SW 1271 (cell line): Measurements from ENCODE around the gene TESK2.
"Not testable (repeated sequence)": the region's sequence is repeated elsewhere in the genome, so short reads cannot be mapped to it uniquely, and the experiment has no call there.

Experiments
- DNase-seq, 2 experiments: peaks; one replicate each; lab custom pipeline; 2025; lab: John Stamatoyannopoulos, UW

The TESK2 gene

DNA sequence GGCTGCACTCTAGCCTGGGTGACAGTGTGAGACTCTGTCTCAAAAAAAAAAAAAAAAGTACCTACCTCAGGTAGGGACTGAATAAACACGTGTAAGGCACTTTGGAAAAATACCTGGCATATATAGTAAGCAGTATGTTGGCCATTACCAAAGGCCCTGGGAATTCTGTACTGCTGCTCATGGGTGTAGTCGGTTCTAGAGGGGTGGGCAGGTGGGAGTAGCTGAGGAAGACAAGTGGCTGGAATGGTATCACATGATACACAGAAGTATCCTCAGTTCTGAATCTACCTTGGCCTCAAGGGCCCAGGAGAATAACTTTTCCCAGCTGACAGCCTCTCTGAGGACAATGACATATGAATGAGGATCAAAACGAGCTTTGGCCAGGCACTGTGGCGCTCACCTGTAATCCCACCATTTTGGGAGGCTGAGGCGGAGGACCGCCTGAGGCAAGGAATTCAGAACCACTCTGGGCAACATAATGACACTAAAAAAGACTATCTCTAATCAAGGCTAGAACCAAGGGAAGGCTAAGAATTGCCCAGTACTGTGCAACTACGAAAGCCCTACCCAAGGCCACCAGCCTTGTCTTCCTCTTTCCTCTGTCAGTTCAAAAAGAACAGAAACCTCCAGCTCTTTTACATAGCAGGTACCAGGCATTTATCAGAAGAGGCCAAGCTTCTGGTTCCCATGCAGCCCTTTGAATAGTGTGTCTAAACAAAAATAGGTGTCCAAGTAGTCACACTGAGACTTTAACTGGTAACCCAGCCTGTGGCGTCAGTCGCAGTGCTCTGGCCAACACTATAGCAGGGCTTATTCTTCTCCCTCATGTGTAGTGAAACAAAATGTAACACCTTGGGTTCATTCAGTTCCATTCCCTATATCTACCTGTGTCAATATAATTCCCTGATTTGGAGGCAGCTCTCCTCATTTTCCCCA, 19.3 kb upstream of the TESK2 start:
- DNase-seq: no peak

DNA sequence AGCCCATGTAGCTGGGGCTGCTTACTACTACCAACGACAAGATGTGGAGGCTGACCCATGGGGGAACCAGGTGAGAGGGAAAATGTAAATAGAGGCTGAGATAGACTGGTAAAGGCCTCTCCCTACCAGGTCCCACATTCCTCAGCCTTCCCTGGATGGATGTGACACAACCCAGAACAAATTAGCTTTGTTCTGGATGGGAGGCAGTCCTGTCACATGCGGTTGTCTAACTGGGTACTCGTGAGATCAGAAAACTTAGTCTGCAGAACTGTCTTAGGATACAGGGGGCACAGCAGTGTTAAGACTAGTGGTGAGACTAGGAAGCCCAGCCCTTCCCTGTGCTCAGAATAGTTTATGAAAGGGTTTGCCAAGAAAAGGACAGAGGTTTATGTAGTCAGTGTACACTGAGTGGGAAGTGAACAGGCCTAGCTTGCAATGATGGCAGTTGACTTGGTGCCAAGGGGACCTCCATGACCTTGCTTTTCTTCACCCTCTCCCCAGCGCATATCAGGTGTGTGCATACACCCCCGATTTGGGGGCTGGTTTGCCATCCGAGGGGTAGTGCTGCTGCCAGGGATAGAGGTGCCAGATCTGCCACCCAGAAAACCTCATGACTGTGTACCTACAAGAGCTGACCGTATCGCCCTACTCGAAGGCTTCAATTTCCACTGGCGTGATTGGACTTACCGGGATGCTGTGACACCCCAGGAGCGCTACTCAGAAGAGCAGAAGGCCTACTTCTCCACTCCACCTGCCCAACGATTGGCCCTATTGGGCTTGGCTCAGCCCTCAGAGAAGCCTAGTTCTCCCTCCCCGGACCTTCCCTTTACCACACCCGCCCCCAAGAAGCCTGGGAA, 17.6 kb upstream of the TESK2 start:
- DNase-seq: no peak

DNA sequence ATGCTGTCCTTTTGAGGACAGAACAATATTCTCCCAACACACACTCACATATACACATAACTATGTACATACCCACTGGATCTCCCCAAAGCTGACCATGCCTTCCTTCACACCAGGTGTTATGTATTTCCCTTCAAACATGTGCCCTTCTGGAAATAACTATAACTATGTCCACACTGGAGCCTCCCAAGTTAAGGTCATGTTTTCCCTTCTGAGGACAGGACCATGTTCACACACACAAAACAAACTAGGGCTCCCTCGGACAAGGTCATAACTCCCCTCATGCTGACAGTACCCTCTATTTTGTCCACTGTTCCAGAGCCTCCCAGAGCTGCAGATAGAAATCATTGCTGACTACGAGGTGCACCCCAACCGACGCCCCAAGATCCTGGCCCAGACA, 16.9 kb upstream of the TESK2 start:
- DNase-seq: no peak

GRCh38 chr1:45507195-45507594, 16.2 kb upstream of the TESK2 start:
- no peak for DNase-seq

- no peak for DNase-seq
Measured at GRCh38 chr1:45503462-45504360, 12.7 kb upstream of the TESK2 start.

DNA sequence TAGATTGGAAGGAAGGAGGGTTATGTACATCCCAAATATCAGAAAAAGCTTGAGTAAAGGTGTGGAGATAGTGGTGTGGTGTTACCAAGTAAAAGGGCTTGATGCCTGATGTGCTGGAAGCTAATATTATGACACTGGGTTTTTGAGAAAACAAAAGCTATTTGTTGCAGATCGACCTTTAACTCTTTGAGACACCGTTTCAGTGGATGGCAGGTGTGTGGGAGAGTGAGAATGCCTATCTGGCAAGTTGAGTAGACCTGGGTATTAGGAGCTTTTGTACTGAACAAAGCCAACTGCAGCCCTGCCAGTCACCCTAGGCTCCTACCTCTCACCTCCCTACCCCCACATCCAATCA, 10.5 kb upstream of the TESK2 start:
- no peak for DNase-seq

- DNase-seq: no peak
Measured at GRCh38 chr1:45499415-45499769, 8.4 kb upstream of the TESK2 start.

DNA sequence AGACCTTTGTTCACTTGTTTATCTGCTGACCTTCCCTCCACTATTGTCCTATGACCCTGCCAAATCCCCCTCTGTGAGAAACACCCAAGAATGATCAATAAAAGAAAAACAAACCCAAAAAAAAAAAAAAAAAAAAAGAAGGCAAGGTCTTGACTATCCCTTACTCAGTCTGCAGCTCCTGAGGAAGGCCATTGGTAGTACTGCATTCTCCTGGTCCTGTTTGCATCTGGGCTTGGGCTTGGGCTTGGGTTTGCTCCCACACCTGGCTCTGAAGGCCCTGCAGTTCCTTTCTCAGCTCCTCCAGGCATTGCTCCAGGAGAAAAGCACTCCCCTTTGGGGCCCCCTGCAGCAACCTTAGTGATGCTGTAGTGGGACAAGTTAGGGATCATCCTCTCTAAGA, 7.3 kb upstream of the TESK2 start:
- DNase-seq: no peak

DNA sequence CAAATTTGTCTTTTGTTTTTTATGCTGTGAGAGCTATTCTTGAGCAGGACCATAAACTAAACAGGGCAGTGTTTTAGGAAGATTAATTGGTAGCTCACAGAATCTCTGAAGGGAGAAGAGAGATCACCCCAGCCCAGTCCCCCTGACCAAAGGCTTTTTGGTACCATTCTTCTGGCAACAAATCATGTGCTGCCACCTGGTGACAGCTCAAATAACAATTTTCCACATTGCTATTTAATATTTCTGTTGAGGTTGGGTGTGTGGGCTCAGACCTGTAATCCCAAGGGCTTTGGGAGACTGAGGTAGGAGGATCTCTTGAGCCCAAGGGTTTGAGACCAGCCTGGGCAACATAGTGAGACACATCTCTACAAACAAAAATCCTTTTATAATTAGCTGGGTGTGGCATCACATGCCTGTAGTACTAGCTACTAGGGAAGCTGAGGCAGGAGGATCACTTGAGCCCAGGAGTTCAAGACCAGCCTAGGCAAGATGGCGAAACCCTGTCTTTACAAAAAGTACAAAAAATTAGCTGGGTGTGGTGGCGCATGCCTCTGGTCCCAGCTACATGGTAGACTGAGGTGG, 2.2 kb upstream of the TESK2 start:
- DNase-seq: peak in 1 of 2 experiments; percentile 40

GRCh38 chr1:45492691-45493090, 1.7 kb upstream of the TESK2 start:
- DNase-seq: no peak

GRCh38 chr1:45491487-45492260, 711 bp upstream of the TESK2 start:
- no peak for DNase-seq

GRCh38 chr1:45490121-45490625, 790 bp downstream of the TESK2 start:
- no peak for DNase-seq

DNA sequence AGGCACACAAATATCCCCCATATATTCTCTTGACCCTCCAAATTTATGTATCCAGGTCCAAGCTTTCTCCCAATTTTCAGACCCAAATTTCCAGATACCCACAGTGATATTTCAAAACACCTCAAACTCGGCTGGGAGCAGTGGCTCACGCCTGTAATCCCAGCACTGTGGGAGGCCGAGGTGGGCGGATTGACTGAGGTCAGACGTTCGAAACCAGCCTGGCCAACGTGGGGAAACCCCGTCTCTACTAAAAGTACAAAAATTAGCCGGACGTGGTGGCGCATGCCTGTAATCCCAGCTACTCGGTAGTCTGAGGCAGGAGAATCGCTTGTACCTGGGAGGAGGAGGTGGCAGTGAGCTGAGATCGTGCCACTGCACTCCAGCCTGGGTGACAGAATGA, 1.6 kb downstream of the TESK2 start:
- not testable (repeated sequence) for DNase-seq

DNA sequence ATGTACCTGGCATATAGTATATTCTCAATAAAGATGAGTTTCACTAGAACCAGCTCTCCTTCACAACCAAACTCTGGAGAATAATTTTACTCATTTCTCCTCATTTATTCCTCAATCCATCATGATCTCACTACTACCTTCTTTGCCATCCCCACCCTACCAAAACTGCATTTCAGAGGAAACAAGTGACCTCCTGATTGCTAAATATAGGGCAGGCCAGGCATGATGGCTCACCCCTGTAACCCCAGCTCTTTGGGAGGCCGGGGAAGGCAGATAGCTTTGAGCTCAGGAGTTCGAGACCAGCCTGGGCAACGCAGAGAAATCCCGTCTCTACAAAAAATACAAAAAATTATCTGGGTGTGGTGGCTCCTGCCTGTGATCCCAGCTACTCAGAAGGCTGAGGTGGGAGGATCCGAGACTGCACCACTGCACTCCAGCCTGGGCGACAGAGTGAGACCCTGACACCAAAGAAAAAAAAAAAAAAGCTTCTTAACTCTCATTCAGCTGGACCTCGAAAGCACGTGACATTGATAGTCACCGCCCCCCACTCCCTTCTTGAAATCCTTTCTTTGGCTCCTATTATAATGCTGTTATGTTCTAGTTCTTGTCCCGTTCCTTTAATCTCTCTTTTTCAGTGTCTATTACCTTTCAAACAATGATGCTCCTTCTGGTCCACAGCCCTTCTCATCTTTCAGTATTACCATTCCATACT, 2.1 kb downstream of the TESK2 start:
- peak in 1 of 2 experiments; percentile 9 for DNase-seq

- no peak for DNase-seq
Measured at GRCh38 chr1:45485949-45486348, 5.0 kb downstream of the TESK2 start.

DNA sequence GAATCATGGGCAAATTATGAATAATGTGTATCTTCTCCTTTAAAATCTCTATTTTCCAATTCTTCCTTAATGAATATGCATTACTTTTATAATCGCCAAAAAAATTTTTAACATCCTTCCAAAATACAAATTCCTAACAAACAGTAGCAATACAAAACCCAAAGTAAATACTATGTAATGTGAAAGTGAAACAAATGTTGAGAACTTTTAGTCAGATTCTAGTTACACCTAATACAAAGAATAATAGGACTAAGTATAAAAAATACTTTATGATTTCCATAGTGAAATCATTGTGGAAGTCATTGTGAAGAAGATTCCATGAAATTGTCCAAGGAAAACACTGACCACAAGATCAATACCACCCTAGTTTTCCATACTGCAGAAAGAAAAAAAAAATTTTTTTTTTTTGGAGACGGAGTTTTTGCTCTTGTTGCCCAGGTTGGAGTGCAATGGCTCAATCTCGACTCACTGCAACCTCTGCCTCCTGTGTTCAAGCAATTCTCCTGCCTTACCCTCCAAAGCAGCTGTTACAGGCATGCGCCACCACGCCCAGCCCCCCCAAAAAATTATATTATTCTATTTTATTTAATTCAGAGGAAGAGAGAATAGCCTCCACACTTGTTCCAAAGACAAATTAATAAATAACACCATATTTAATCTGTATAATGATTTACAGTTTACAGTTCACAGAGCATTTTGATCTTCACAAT, 11.8 kb downstream of the TESK2 start:
- no peak for DNase-seq

DNA sequence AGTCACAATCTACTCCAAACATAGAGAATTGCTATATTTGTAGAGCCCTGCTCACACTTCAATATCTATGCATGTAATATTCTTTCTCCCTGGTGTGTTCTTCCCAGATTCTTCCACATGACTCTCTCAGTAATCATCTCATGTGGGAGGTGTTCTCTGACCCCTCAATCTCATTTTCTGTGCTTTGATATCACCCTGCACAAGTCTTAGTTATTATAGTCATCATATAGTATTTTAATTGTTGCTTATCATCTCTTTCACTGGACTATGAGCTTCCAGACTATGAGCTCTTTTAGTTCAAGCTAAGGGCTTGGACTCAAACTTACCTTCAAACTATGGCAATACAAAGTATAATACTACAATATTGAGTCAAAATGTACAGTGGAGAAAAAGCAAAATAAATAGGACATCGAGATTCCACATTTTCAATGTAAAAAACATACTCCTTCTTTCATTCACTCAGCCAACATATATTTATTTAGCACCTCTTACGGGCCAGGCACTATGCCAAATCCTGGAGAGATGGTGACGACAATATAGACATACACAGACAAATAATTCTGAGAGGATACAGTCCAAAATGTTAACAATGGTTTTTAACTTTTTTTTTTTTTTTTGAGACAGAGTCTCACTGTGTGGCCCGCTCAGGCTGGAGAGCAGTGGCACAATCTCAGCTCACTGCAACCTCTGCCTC, 12.7 kb downstream of the TESK2 start:
- DNase-seq: no peak

DNA sequence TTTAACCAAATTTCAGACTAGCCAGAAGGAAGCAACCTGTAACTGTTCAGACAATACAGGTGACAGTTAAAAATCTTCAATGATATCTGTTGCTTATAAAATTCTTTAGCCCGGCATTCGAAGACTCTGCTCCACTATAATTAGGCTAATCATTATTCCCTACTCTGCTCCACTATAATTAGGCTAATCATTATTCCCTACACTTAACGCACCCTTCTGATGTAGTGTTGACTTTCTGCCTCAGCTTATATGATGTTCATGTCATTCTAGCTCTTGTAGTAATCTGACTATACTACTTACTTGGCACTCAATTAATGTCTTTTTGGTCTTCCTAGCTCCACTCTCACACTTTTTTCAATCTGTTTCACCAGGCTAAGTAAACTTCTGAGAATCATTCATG, 13.3 kb downstream of the TESK2 start:
- DNase-seq: no peak

DNA sequence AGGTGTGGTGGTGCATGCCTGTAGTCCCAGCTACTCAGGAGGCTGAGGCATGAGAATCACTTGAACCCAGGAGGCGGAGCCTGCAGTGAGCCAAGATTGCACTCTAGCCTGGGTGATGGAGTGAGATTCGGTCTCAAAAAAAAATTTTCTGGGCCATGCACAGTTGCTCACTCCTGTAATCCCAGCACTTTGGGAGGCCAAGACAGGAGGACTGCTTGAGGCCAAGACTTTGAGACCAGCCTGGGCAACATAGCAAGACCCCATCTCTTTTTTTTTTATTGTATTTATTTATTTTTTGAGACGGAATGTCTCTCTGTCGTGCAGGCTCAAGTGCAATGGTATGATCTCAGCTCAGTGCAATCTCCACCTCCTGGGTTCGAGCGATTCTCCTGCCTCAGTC, 16.8 kb downstream of the TESK2 start:
- DNase-seq: not testable (repeated sequence)
